ENCODE data around the gene KCTD3. TPM values are rescaled to one million over a fixed set of nuclear protein-coding genes. Genes with fewer than 3 reads are reported as not detected.

The KCTD3 gene
- total RNA-seq, 1 donor, result 24.2 TPM

GRCh38 chr1:215650446-215651149, 83.5 kb downstream of the KCTD3 start:
- DNase-seq (ENCODE audit: low read depth in 2 of 3, low spot score in 2 of 3), result no peak

- no peak for DNase-seq (ENCODE audit: low read depth in 2 of 3, low spot score in 2 of 3)
These were observed 84.8 kb downstream of the KCTD3 start for GRCh38 chr1:215651867-215652266.

GRCh38 chr1:215652371-215652770, 85.3 kb downstream of the KCTD3 start:
- DNase-seq (ENCODE audit: low read depth in 2 of 3, low spot score in 2 of 3), result no peak

DNA sequence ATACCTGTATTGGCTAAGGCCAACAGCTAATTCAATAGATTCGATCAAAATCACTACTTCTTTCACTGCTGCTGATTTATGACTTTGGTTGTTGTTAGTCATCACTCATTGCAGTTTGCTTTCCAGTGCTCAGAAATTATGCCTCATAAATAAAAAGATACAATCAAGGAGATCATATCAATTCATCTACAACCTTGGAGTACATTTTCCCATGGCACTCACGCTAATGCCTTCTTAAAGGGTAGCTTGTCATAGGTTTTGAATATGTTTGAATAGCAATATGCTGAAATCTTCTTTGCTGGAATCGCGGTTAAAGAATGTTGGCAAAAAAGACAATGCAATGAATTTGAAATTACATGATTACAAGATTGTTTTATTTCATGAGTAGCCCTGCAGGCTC, 89.9 kb downstream of the KCTD3 start:
- no peak for DNase-seq (ENCODE audit: low read depth in 2 of 3, low spot score in 2 of 3)

GRCh38 chr1:215660259-215660658, 93.2 kb downstream of the KCTD3 start:
- DNase-seq (ENCODE audit: low read depth in 2 of 3, low spot score in 2 of 3), result no peak

GRCh38 chr1:215661033-215661432, 93.9 kb downstream of the KCTD3 start:
- DNase-seq (ENCODE audit: low read depth in 2 of 3, low spot score in 2 of 3), result no peak

GRCh38 chr1:215665215-215665614, 98.1 kb downstream of the KCTD3 start:
- no peak for DNase-seq (ENCODE audit: low read depth in 2 of 3, low spot score in 2 of 3)

GRCh38 chr1:215667761-215668160, 100.7 kb downstream of the KCTD3 start:
- DNase-seq (ENCODE audit: low read depth in 2 of 3, low spot score in 2 of 3), result no peak

GRCh38 chr1:215669806-215670491, 102.8 kb downstream of the KCTD3 start:
- DNase-seq (ENCODE audit: low read depth in 2 of 3, low spot score in 2 of 3), result no peak

Small RNA genes lying within 50 kb of the gene (small RNA-seq; reads per million reads assigned to genes)
- 0.34 reads per million for gene RF00108

Measured in hematopoietic multipotent progenitor cell (in vitro differentiated cells).